GM19372 (cell line): ENCODE data around the gene RIPK4.
"Not testable (repeated sequence)": the region's sequence is repeated elsewhere in the genome, so short reads cannot be mapped to it uniquely, and the experiment has no call there.

Experiments
- ATAC-seq: cut with Tn5 transposase; IDR thresholded peaks from one replicate; pipeline ENCODE4 v1.9.1; 2021; ENCODE audit warnings: mild to moderate bottlenecking, low read depth, moderate library complexity; ENCODE audit not compliant: unreplicated experiment

The RIPK4 gene

GRCh38 chr21:41703857-41704501, 62.9 kb downstream of the RIPK4 start:
- no peak for ATAC-seq

GRCh38 chr21:41701749-41702148, 65.1 kb downstream of the RIPK4 start:
- ATAC-seq, result no peak

- no peak for ATAC-seq
These were observed 67.5 kb downstream of the RIPK4 start for GRCh38 chr21:41699311-41699710.

GRCh38 chr21:41698071-41698470, 68.8 kb downstream of the RIPK4 start:
- no peak for ATAC-seq

- ATAC-seq, result no peak
These were observed 71.3 kb downstream of the RIPK4 start for GRCh38 chr21:41695513-41695912.

- not testable (repeated sequence) for ATAC-seq
These were observed 72.8 kb downstream of the RIPK4 start for GRCh38 chr21:41694042-41694441.

GRCh38 chr21:41692185-41692565, 74.7 kb downstream of the RIPK4 start:
- ATAC-seq, result no peak

GRCh38 chr21:41691205-41692184, 75.4 kb downstream of the RIPK4 start:
- ATAC-seq, result no peak
